Measurements from ENCODE around the gene HDDC3.

The HDDC3 gene

GRCh38 chr15:90972133-90972532 lies 39.8 kb upstream of the HDDC3 start:
- Histone ChIP-seq H3K27me3 (ENCODE audit: insufficient read depth, low read length, poor library complexity) (no peaks in the 10 kb centered on the region), H3K9ac (ENCODE audit: low read length) (no peak overlapping the region), H4K5ac (ENCODE audit: low read length) (no peak overlapping the region), H3K18ac (ENCODE audit: low read length) (no peak overlapping the region), H2BK15ac (replicated peaks; ENCODE audit: low read depth) (no peak overlapping the region), H3K4ac (ENCODE audit: low read depth, low read length) (no peak overlapping the region), H3K4me1 (ENCODE audit: control insufficient read depth, low read depth, low read length) (no peaks in the 10 kb centered on the region), H2AK5ac (ENCODE audit: low read length) (no peak overlapping the region), H3K27ac (ENCODE audit: low read depth, low read length) (no peak overlapping the region), H3K4me3 (ENCODE audit: low read length) (no peak overlapping the region), H3K79me1 (ENCODE audit: low read length) (no peaks in the 10 kb centered on the region), H3K36me3 (ENCODE audit: control insufficient read depth, insufficient read depth, low read length) (peaks cover 30% of the 10 kb centered on the region), H3K4me2 (ENCODE audit: low read length) (no peak overlapping the region), H2BK120ac (ENCODE audit: low read depth, low read length) (no peak overlapping the region), H2BK5ac (ENCODE audit: low read length) (no peak overlapping the region), H3K79me2 (ENCODE audit: control insufficient read depth, insufficient read depth, low read length) (no peaks in the 10 kb centered on the region), H3K56ac (ENCODE audit: low read length) (no peak overlapping the region), H3K23ac (ENCODE audit: low read length) (no peak overlapping the region), H4K8ac (ENCODE audit: low read depth, low read length) (no peak overlapping the region)
- no peak for DNase-seq
- WGBS (ENCODE audit: extremely low coverage, insufficient coverage, low lambda C conversion rate), result no CpG with 5 or more reads among the region's 5 CpGs

GRCh38 chr15:90970274-90970673 lies 37.9 kb upstream of the HDDC3 start:
- Histone ChIP-seq H3K9ac (ENCODE audit: low read length) (no peak overlapping the region), H3K27me3 (ENCODE audit: insufficient read depth, low read length, poor library complexity) (no peaks in the 10 kb centered on the region), H3K23ac (ENCODE audit: low read length) (no peak overlapping the region), H2BK5ac (ENCODE audit: low read length) (no peak overlapping the region), H2BK120ac (ENCODE audit: low read depth, low read length) (no peak overlapping the region), H3K4me2 (ENCODE audit: low read length) (no peak overlapping the region), H3K4me3 (ENCODE audit: low read length) (no peak overlapping the region), H3K18ac (ENCODE audit: low read length) (no peak overlapping the region), H3K36me3 (ENCODE audit: control insufficient read depth, insufficient read depth, low read length) (peaks cover 33% of the 10 kb centered on the region), H3K79me2 (ENCODE audit: control insufficient read depth, insufficient read depth, low read length) (no peaks in the 10 kb centered on the region), H3K27ac (ENCODE audit: low read depth, low read length) (no peak overlapping the region), H3K79me1 (ENCODE audit: low read length) (no peaks in the 10 kb centered on the region), H3K56ac (ENCODE audit: low read length) (no peak overlapping the region), H3K4ac (ENCODE audit: low read depth, low read length) (no peak overlapping the region), H4K8ac (ENCODE audit: low read depth, low read length) (no peak overlapping the region), H3K4me1 (ENCODE audit: control insufficient read depth, low read depth, low read length) (no peaks in the 10 kb centered on the region), H4K5ac (ENCODE audit: low read length) (no peak overlapping the region), H2BK15ac (replicated peaks; ENCODE audit: low read depth) (no peak overlapping the region), H2AK5ac (ENCODE audit: low read length) (no peak overlapping the region)
- DNase-seq, result no peak
- WGBS (ENCODE audit: extremely low coverage, insufficient coverage, low lambda C conversion rate), result no CpG with 5 or more reads among the region's 7 CpGs

- H3K4me3 ChIP-seq (ENCODE audit: low read length), result no peak overlapping the region
- H3K4ac ChIP-seq (ENCODE audit: low read depth, low read length), result no peak overlapping the region
- no peak overlapping the region for H3K23ac ChIP-seq (ENCODE audit: low read length)
- H3K36me3 ChIP-seq (ENCODE audit: control insufficient read depth, insufficient read depth, low read length), result peaks cover 32% of the 10 kb centered on the region
- H3K9ac ChIP-seq (ENCODE audit: low read length), result no peak overlapping the region
- H4K5ac ChIP-seq (ENCODE audit: low read length), result no peak overlapping the region
- H3K4me1 ChIP-seq (ENCODE audit: control insufficient read depth, low read depth, low read length), result no peaks in the 10 kb centered on the region
- H3K56ac ChIP-seq (ENCODE audit: low read length), result no peak overlapping the region
- no peaks in the 10 kb centered on the region for H3K27me3 ChIP-seq (ENCODE audit: insufficient read depth, low read length, poor library complexity)
- H2BK5ac ChIP-seq (ENCODE audit: low read length), result no peak overlapping the region
- no peak overlapping the region for H2BK120ac ChIP-seq (ENCODE audit: low read depth, low read length)
- no peak overlapping the region for H3K18ac ChIP-seq (ENCODE audit: low read length)
- H4K8ac ChIP-seq (ENCODE audit: low read depth, low read length), result no peak overlapping the region
- H3K27ac ChIP-seq (ENCODE audit: low read depth, low read length), result no peak overlapping the region
- no peak overlapping the region for H3K4me2 ChIP-seq (ENCODE audit: low read length)
- H2BK15ac ChIP-seq (replicated peaks; ENCODE audit: low read depth), result no peak overlapping the region
- no peak for DNase-seq
- no CpG with 5 or more reads among the region's 1 CpG for WGBS (ENCODE audit: extremely low coverage, insufficient coverage, low lambda C conversion rate)
- H2AK5ac ChIP-seq (ENCODE audit: low read length), result no peak overlapping the region
- no peaks in the 10 kb centered on the region for H3K79me2 ChIP-seq (ENCODE audit: control insufficient read depth, insufficient read depth, low read length)
- no peaks in the 10 kb centered on the region for H3K79me1 ChIP-seq (ENCODE audit: low read length)
These were observed 36.1 kb upstream of the HDDC3 start for GRCh38 chr15:90968434-90968833.

GRCh38 chr15:90967206-90967605 lies 34.9 kb upstream of the HDDC3 start:
- no peak overlapping the region for H4K5ac ChIP-seq (ENCODE audit: low read length)
- no peak overlapping the region for H4K8ac ChIP-seq (ENCODE audit: low read depth, low read length)
- no peak overlapping the region for H3K23ac ChIP-seq (ENCODE audit: low read length)
- H3K27me3 ChIP-seq (ENCODE audit: insufficient read depth, low read length, poor library complexity), result no peaks in the 10 kb centered on the region
- no peak overlapping the region for H3K4ac ChIP-seq (ENCODE audit: low read depth, low read length)
- WGBS (ENCODE audit: extremely low coverage, insufficient coverage, low lambda C conversion rate), result no CpG with 5 or more reads among the region's 5 CpGs
- no peak overlapping the region for H3K4me2 ChIP-seq (ENCODE audit: low read length)
- H3K4me3 ChIP-seq (ENCODE audit: low read length), result no peak overlapping the region
- H2BK5ac ChIP-seq (ENCODE audit: low read length), result no peak overlapping the region
- no peak for DNase-seq
- H3K27ac ChIP-seq (ENCODE audit: low read depth, low read length), result no peak overlapping the region
- H3K79me1 ChIP-seq (ENCODE audit: low read length), result no peaks in the 10 kb centered on the region
- H3K18ac ChIP-seq (ENCODE audit: low read length), result no peak overlapping the region
- H2AK5ac ChIP-seq (ENCODE audit: low read length), result no peak overlapping the region
- no peaks in the 10 kb centered on the region for H3K79me2 ChIP-seq (ENCODE audit: control insufficient read depth, insufficient read depth, low read length)
- H3K4me1 ChIP-seq (ENCODE audit: control insufficient read depth, low read depth, low read length), result no peaks in the 10 kb centered on the region
- H3K36me3 ChIP-seq (ENCODE audit: control insufficient read depth, insufficient read depth, low read length), result peaks cover 27% of the 10 kb centered on the region
- H3K9ac ChIP-seq (ENCODE audit: low read length), result no peak overlapping the region
- no peak overlapping the region for H2BK120ac ChIP-seq (ENCODE audit: low read depth, low read length)
- no peak overlapping the region for H3K56ac ChIP-seq (ENCODE audit: low read length)
- no peak overlapping the region for H2BK15ac ChIP-seq (replicated peaks; ENCODE audit: low read depth)

GRCh38 chr15:90966262-90966661 lies 33.9 kb upstream of the HDDC3 start:
- no peaks in the 10 kb centered on the region for H3K4me1 ChIP-seq (ENCODE audit: control insufficient read depth, low read depth, low read length)
- no peak overlapping the region for H3K23ac ChIP-seq (ENCODE audit: low read length)
- no peaks in the 10 kb centered on the region for H3K27me3 ChIP-seq (ENCODE audit: insufficient read depth, low read length, poor library complexity)
- no peak overlapping the region for H3K9ac ChIP-seq (ENCODE audit: low read length)
- H3K4me2 ChIP-seq (ENCODE audit: low read length), result no peak overlapping the region
- no peak overlapping the region for H3K18ac ChIP-seq (ENCODE audit: low read length)
- H3K27ac ChIP-seq (ENCODE audit: low read depth, low read length), result no peak overlapping the region
- H2BK120ac ChIP-seq (ENCODE audit: low read depth, low read length), result no peak overlapping the region
- no peak overlapping the region for H2BK15ac ChIP-seq (replicated peaks; ENCODE audit: low read depth)
- WGBS (ENCODE audit: extremely low coverage, insufficient coverage, low lambda C conversion rate), result no CpG with 5 or more reads among the region's 9 CpGs
- H3K56ac ChIP-seq (ENCODE audit: low read length), result no peak overlapping the region
- no peak overlapping the region for H2BK5ac ChIP-seq (ENCODE audit: low read length)
- H3K4ac ChIP-seq (ENCODE audit: low read depth, low read length), result no peak overlapping the region
- DNase-seq, result no peak
- no peak overlapping the region for H3K4me3 ChIP-seq (ENCODE audit: low read length)
- H3K79me2 ChIP-seq (ENCODE audit: control insufficient read depth, insufficient read depth, low read length), result no peaks in the 10 kb centered on the region
- H2AK5ac ChIP-seq (ENCODE audit: low read length), result no peak overlapping the region
- H3K79me1 ChIP-seq (ENCODE audit: low read length), result no peaks in the 10 kb centered on the region
- no peak overlapping the region for H4K8ac ChIP-seq (ENCODE audit: low read depth, low read length)
- H4K5ac ChIP-seq (ENCODE audit: low read length), result no peak overlapping the region
- peaks cover 27% of the 10 kb centered on the region for H3K36me3 ChIP-seq (ENCODE audit: control insufficient read depth, insufficient read depth, low read length)

GRCh38 chr15:90962021-90962420 lies 29.7 kb upstream of the HDDC3 start:
- H3K27me3 ChIP-seq (ENCODE audit: insufficient read depth, low read length, poor library complexity), result no peaks in the 10 kb centered on the region
- peaks cover 7% of the 10 kb centered on the region for H3K36me3 ChIP-seq (ENCODE audit: control insufficient read depth, insufficient read depth, low read length)
- no peak for DNase-seq

More at GRCh38 chr15:90962021-90962420, 29.7 kb upstream of the HDDC3 start:
- peaks cover 2% of the 10 kb centered on the region for H3K79me1 ChIP-seq (ENCODE audit: low read length)
- H3K9ac ChIP-seq (ENCODE audit: low read length), result no peak overlapping the region
- H3K4ac ChIP-seq (ENCODE audit: low read depth, low read length), result no peak overlapping the region
- no peaks in the 10 kb centered on the region for H3K4me1 ChIP-seq (ENCODE audit: control insufficient read depth, low read depth, low read length)
- WGBS (ENCODE audit: extremely low coverage, insufficient coverage, low lambda C conversion rate), result no CpG with 5 or more reads among the region's 4 CpGs
- no peak overlapping the region for H2AK5ac ChIP-seq (ENCODE audit: low read length)
- H4K8ac ChIP-seq (ENCODE audit: low read depth, low read length), result no peak overlapping the region
- H3K23ac ChIP-seq (ENCODE audit: low read length), result no peak overlapping the region
- H2BK120ac ChIP-seq (ENCODE audit: low read depth, low read length), result no peak overlapping the region
- no peak overlapping the region for H3K18ac ChIP-seq (ENCODE audit: low read length)
- H3K4me2 ChIP-seq (ENCODE audit: low read length), result no peak overlapping the region
- no peak overlapping the region for H3K56ac ChIP-seq (ENCODE audit: low read length)
- no peak overlapping the region for H4K5ac ChIP-seq (ENCODE audit: low read length)
- H2BK15ac ChIP-seq (replicated peaks; ENCODE audit: low read depth), result no peak overlapping the region
- H2BK5ac ChIP-seq (ENCODE audit: low read length), result no peak overlapping the region
- H3K79me2 ChIP-seq (ENCODE audit: control insufficient read depth, insufficient read depth, low read length), result no peaks in the 10 kb centered on the region
- no peak overlapping the region for H3K4me3 ChIP-seq (ENCODE audit: low read length)
- no peak overlapping the region for H3K27ac ChIP-seq (ENCODE audit: low read depth, low read length)

All from mesendoderm (in vitro differentiated cells).